GM10248 (cell line): ENCODE results near the gene USP12.

ENCODE experiments used
- CTCF ChIA-PET: fragments of 300-600 bp; sonication (Branson Sonifier 250); formaldehyde crosslinking; extraction: SDS; loops from one replicate; lab custom pipeline; 2021; ENCODE audit warnings: antibody characterized with exemption; lab: Yijun Ruan, JAX
- POLR2A ChIA-PET: fragments of 350-650 bp; sonication (Branson Sonifier 250); formaldehyde crosslinking; extraction: SDS; loops from one replicate; lab custom pipeline; 2020; ENCODE audit warnings: antibody characterized with exemption; lab: Yijun Ruan, JAX
- DNase-seq: peaks from one replicate; pipeline ENCODE4 v3.0.0; 2012; ENCODE audit errors: extremely low spot score
- TF ChIP-seq, protein P1 (sequence below): IDR thresholded peaks from 2 replicates; pipeline ENCODE4 v1.5.1; 2012; ENCODE audit warnings: mild to moderate bottlenecking, low read depth; ENCODE audit errors: extremely low read depth, missing control alignments, control extremely low read depth

The USP12 gene

DNA sequence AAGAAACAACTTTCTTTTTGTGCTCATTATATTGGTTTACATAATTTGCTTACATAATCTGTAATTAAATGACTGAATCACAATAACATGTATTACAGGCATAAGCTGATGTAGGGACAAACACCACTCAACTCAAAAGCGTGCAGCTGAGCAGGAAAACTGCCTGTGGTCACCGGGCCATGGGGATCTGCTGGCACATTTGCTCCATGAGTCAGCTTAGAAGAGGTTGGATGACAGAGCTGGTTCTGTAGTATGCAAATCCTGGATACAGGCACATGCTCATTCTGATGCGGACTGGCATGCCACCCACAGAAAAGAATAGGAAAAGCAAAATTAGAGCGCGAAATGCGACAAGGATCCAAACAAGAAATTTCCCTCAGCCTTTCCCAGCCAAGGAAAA, 128.6 kb downstream of the USP12 start:
- CTCF ChIA-PET: no interaction called here
- POLR2A ChIA-PET: no interaction called here
- TF ChIP-seq, protein P1, sequence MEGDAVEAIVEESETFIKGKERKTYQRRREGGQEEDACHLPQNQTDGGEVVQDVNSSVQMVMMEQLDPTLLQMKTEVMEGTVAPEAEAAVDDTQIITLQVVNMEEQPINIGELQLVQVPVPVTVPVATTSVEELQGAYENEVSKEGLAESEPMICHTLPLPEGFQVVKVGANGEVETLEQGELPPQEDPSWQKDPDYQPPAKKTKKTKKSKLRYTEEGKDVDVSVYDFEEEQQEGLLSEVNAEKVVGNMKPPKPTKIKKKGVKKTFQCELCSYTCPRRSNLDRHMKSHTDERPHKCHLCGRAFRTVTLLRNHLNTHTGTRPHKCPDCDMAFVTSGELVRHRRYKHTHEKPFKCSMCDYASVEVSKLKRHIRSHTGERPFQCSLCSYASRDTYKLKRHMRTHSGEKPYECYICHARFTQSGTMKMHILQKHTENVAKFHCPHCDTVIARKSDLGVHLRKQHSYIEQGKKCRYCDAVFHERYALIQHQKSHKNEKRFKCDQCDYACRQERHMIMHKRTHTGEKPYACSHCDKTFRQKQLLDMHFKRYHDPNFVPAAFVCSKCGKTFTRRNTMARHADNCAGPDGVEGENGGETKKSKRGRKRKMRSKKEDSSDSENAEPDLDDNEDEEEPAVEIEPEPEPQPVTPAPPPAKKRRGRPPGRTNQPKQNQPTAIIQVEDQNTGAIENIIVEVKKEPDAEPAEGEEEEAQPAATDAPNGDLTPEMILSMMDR: no peak
- no peak for DNase-seq

DNA sequence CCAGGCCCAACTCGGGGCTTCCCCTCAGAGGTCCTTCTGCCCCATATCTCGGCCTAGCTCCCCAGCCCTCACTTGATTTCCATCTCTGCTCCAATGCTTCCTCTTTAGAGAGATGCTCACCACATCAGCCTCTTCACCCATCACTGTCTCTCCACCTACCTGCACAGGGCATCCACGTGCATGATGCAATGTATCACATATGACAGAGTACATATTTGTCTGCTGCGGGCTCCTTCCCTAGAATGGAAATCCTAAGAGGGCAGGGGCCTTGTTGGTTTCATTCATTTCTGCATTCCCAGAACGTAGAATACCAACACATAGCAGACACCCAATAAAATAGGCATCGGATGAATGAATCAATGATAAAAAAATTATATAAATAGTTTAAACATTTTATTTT, 130.3 kb downstream of the USP12 start:
- CTCF ChIA-PET: interaction anchor here (1.6 kb wide), 1 partner anchor 56 kb away, joined by 4 read pairs; no protein-coding TSS in a partner anchor
- POLR2A ChIA-PET: no interaction called here
- DNase-seq: no peak
- TF ChIP-seq, protein P1: no peak

DNA sequence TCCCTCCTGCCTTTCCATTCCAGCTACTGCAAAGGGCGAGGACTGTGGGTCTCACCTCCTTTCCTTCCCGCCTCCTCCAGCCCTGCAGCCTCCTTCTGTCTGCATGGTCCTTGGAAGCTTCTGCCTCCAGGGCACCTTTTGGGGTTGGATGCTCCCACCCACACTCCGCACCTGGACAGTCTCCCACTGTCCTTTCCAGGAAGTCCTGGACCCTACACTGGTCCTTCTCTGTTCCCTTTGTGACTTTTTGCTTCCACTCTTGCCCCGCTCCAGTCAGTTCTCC, 130.8 kb downstream of the USP12 start:
- CTCF ChIA-PET: interaction anchor here (1.0 to 1.6 kb wide), 2 partner anchors 30 to 56 kb away, joined by 3 to 4 read pairs; no protein-coding TSS in a partner anchor

DNA sequence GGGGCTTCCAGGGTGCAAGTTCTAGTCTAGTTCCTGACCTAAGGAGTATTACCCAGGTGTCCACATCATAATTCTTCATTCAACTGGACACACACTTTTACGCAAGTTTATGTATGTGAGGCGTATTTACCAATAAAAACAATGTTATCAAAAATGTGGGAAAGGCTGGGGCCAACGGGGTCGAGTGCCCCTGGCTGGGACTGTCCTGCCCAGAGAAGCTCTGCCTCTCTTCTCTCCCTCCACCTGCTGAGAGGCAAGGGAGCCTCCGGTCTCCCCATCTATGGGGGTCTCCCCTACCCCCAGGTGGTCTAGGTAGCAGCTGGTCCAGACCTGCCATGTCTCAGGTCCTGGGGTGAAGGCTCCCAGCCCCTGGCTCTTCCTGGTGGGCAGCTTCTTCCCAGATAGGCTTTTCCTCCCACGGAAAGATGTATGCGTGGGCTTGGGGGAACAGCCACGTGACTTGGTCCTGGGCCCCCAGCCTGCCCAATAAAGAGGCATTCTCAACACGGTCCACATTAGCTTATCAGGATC, 132.4 kb downstream of the USP12 start:
- DNase-seq: no peak
- POLR2A ChIA-PET: no interaction called here
- CTCF ChIA-PET: interaction anchor here (0.8 to 1.3 kb wide), 2 partner anchors 8 to 9 kb away, joined by 3 read pairs; no protein-coding TSS in a partner anchor
- TF ChIP-seq, protein P1: no peak

More for the DNA sequence above, 130.8 kb downstream of the USP12 start:
- POLR2A ChIA-PET: no interaction called here
- DNase-seq: no peak
- TF ChIP-seq, protein P1: no peak

DNA sequence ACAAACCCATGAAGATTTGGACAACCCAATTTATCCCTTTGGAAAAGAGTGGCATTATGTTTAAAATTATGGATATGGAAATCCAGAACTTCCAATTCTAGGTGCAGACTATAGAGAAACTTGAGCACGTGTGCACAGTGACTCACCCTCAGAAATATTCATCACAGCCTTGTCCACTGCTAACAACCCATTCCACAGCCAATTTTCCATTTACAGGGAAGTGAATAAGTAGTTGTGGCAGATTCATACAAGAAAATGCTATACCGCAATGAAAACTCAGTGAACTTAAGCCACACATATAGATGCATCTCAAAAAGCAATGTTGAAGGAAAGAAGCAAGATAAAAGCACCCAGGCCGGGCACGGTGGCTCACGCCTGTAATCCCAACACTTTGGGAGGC, 133.3 kb downstream of the USP12 start:
- CTCF ChIA-PET: no interaction called here
- DNase-seq: no peak
- TF ChIP-seq, protein P1: no peak

DNA sequence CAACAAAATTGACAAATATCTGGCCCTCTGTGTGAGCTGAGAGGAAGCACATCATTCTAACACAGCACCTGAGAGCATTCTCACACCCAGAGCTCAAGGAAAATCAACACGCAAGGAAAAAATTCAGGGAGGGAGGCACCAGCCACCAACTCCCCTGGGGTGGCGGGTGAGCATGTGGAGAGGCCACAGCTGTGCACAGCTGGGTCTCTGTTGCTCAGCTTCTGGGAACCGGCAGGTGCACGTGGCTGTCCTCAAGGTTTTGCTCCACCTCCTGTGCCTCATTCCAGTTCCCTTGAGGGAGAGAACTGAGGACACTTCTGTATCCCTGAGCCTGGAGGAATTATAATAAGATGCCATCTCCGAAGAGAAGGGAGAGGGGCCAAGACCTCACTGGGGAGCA, 134.0 kb downstream of the USP12 start:
- no peak for DNase-seq
- ChIA-PET CTCF (interaction anchor here (1.0 to 1.3 kb wide), 3 partner anchors 30 to 790 kb away, joined by 3 read pairs; no protein-coding TSS in a partner anchor), POLR2A (no interaction called here)
- TF ChIP-seq, protein P1: no peak

More for the DNA sequence above, 133.3 kb downstream of the USP12 start:
- POLR2A ChIA-PET: no interaction called here

DNA sequence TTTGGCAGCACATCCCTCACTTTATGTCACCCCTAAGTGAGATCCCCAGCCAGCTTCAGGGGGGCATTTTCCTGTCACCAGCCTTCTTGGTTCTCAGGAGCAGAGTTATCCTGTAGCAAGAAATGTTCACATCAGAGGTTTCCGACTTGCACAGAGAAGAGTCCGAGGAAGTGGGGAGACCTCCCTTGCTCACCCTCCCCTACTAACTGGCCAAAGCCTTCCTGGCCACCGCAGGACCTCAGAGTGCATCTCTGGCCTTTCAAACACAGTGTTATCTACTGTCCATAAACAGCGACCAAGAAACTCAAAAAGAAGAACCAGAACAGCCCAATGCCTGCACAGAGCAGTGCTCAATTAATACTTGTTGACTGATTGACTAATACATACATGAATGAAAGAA, 134.4 kb downstream of the USP12 start:
- TF ChIP-seq, protein P1: no peak
- ChIA-PET CTCF (interaction anchor here (1.0 to 1.3 kb wide), 3 partner anchors 30 to 791 kb away, joined by 3 read pairs; no protein-coding TSS in a partner anchor), POLR2A (no interaction called here)
- DNase-seq: no peak
